Measurements from ENCODE around the gene ILF3. TPM values are rescaled to one million over a fixed set of nuclear protein-coding genes. Genes with fewer than 3 reads are reported as not detected.

ILF3 gene
- total RNA-seq, 1 experiment from 2014 or later, result 430 TPM

- Histone ChIP-seq H3K27me3 (ENCODE audit: insufficient read depth, low read length) (no peaks in the 10 kb centered on the region), H3K4me3 (replicated peaks in 1 of 2; ENCODE audit: low read depth in 1 of 2, low read length in 2 of 2) (no peak overlapping the region), H3K9ac (ENCODE audit: low read length) (no peak overlapping the region), H3K4me2 (ENCODE audit: low read length) (no peak overlapping the region), H3K27ac (ENCODE audit: low read depth, low read length) (no peak overlapping the region), H3K4me1 (ENCODE audit: control insufficient read depth in 1 of 2, insufficient read depth in 2 of 2, low read length in 2 of 2) (peaks cover 5 to 9% of the 10 kb centered on the region in 2 experiments; a peak in 3 of 4 replicates), H3K9me3 (ENCODE audit: control insufficient read depth in 1 of 2, insufficient read depth in 1 of 2, low read depth in 1 of 2, low read length in 2 of 2) (no peaks in the 10 kb centered on the region), H3K9me2 (ENCODE audit: insufficient read depth) (no peaks in the 10 kb centered on the region), H3K36me3 (ENCODE audit: control insufficient read depth in 1 of 2, insufficient read depth in 2 of 2, low read length in 2 of 2) (peaks cover 34 to 35% of the 10 kb centered on the region in 2 experiments; a peak in 3 of 4 replicates), H3K79me2 (ENCODE audit: insufficient read depth, low read length) (no peaks in the 10 kb centered on the region), H2AFZ (ENCODE audit: low read depth, low read length, poor library complexity, severe bottlenecking) (no peak overlapping the region), H4K20me1 (ENCODE audit: insufficient read depth) (no peaks in the 10 kb centered on the region)
- no TSS peak for BruUV-seq (replicated peaks)
- TF ChIP-seq EGR1 (IDR thresholded peaks at IDR 0.05; ENCODE audit: low read depth), result no peak
- TF ChIP-seq CTCF (IDR thresholded peaks at IDR 0.05 in 2 of 3, conservative IDR thresholded peaks at IDR 0.05 in 1 of 3; ENCODE audit: borderline replicate concordance in 1 of 3, insufficient read depth in 1 of 3, low read depth in 2 of 3, low read length in 2 of 3), result no peak
- TF ChIP-seq ELF1 (IDR thresholded peaks at IDR 0.05; ENCODE audit: borderline replicate concordance, low read depth), result no peak
- no peak for TF ChIP-seq RAD21 (IDR thresholded peaks at IDR 0.05; ENCODE audit: low read depth)
- no peak for TF ChIP-seq ATF3 (IDR thresholded peaks at IDR 0.05)
- TF ChIP-seq MAX (IDR thresholded peaks at IDR 0.05), result no peak
- no peak for TF ChIP-seq ZFX (IDR thresholded peaks at IDR 0.05)
- no peak for TF ChIP-seq CBX3 (IDR thresholded peaks at IDR 0.05; ENCODE audit: low read depth)
- TF ChIP-seq ZBTB33 (IDR thresholded peaks at IDR 0.05; ENCODE audit: extremely low read depth, insufficient replicate concordance, low read length), result no peak
- no peak for TF ChIP-seq JUND (IDR thresholded peaks at IDR 0.05)
- no peak for TF ChIP-seq EZH2phosphoT487 (IDR thresholded peaks at IDR 0.05; ENCODE audit: borderline replicate concordance)
- TF ChIP-seq YY1 (IDR thresholded peaks at IDR 0.05; ENCODE audit: extremely low read depth, insufficient replicate concordance, low read depth, low read length), result no peak
- TF ChIP-seq ZNF274 (IDR thresholded peaks at IDR 0.05; ENCODE audit: low read depth, low read length), result no peak
- ChIA-PET RAD21 (ENCODE audit: low non-redundant PET in 1 of 2, low total read pairs in 2 of 2, uncharacterized antibody in 2 of 2, unreplicated experiment in 2 of 2) (no interaction called here), CTCF (no interaction called here), POLR2A (no interaction called here)
- ATAC-seq (no peak), DNase-seq (ENCODE audit: low read depth, low spot score) (no peak)
- intact Hi-C loops (cut with micrococcal nuclease), result no loop called here
Measured at GRCh38 chr19:10639836-10640235, 14.3 kb upstream of the ILF3 start.
